Activated T-cell treated with anti-CD3 and anti-CD28 coated beads, Interleukin-2, amount 50 U/mL, for 72 hours (primary cell): ENCODE measurements around the gene TMEM233. TPM values are rescaled to one million over a fixed set of nuclear protein-coding genes. Genes with fewer than 3 reads are reported as not detected.

ENCODE experiments used
- ATAC-seq, 2 donors: fragments of 150-1000 bp; cut with Tn5 transposase; replicated peaks in 1 of 2; 2 replicates each; pipeline ENCODE4 v1.10.0; 2021; ENCODE audit warnings: moderate library complexity in 2 of 2, mild to moderate bottlenecking in 1 of 2
- DNase-seq, 2 donors: peaks; one replicate each; pipeline ENCODE4 v3.0.0; 2021 to 2022; ENCODE audit warnings: mixed read lengths in 1 of 2
- H3K27ac Mint-ChIP-seq: one replicate; pipeline ENCODE4 v1.8.0; 2022; ENCODE audit warnings: mild to moderate bottlenecking, moderate library complexity, mixed read lengths
- H3K27me3 Mint-ChIP-seq: one replicate; pipeline ENCODE4 v1.8.0; 2022; ENCODE audit warnings: low read depth, mixed read lengths
- H3K36me3 Mint-ChIP-seq, 2 donors: one replicate each; pipeline ENCODE4 v1.8.0; 2022; ENCODE audit warnings: mixed read lengths in 2 of 2, mild to moderate bottlenecking in 1 of 2; ENCODE audit not compliant: insufficient read depth in 2 of 2
- H3K4me1 Mint-ChIP-seq: one replicate; pipeline ENCODE4 v1.8.0; 2022; ENCODE audit warnings: low read depth, mixed read lengths
- H3K4me3 Mint-ChIP-seq, 2 donors: one replicate each; pipeline ENCODE4 v1.8.0; 2022; ENCODE audit warnings: mild to moderate bottlenecking in 2 of 2, mixed read lengths in 2 of 2, moderate library complexity in 2 of 2
- H3K9me3 Mint-ChIP-seq, 2 donors: one replicate each; pipeline ENCODE4 v1.8.0; 2022; ENCODE audit warnings: mixed read lengths in 2 of 2
- total RNA-seq, 2 donors: library from RNA; stranded (reverse); gene quantifications; one replicate each; pipeline ENCODE4 v1.2.3, GENCODE V29; 2022

TMEM233 gene
- total RNA-seq, 2 donors from 2014 or later, result not detected

- Mint-ChIP-seq H3K27ac (peak overlapping the region; percentile 96), H3K27me3 (no peaks in the 10 kb centered on the region), H3K4me1 (peaks cover 57% of the 10 kb centered on the region), H3K4me3 (peak overlapping the region; percentile 92 to 95), H3K36me3 (peaks cover 15 to 28% of the 10 kb centered on the region in 2 donors), H3K9me3 (peaks cover 0 to 5% of the 10 kb centered on the region in 2 donors)
- no peak for DNase-seq
- no peak for ATAC-seq
Observed at GRCh38 chr12:119668324-119668841, 74.8 kb downstream of the TMEM233 start.

GRCh38 chr12:119669744-119670472 lies 76.3 kb downstream of the TMEM233 start:
- ATAC-seq (no peak), DNase-seq (no peak)
- peak overlapping the region; percentile 76 to 79 for H3K4me3 Mint-ChIP-seq
- peaks cover 72% of the 10 kb centered on the region for H3K4me1 Mint-ChIP-seq
- H3K36me3 Mint-ChIP-seq, result peaks cover 22 to 37% of the 10 kb centered on the region in 2 donors
- H3K9me3 Mint-ChIP-seq, result no peaks in the 10 kb centered on the region
- H3K27me3 Mint-ChIP-seq, result no peaks in the 10 kb centered on the region
- peak overlapping the region; percentile 96 for H3K27ac Mint-ChIP-seq

GRCh38 chr12:119671070-119671469 lies 77.5 kb downstream of the TMEM233 start:
- Mint-ChIP-seq H3K4me3 (peak overlapping the region in 1 of 2 donors; percentile 76), H3K9me3 (no peaks in the 10 kb centered on the region), H3K27me3 (no peaks in the 10 kb centered on the region), H3K27ac (peak overlapping the region; percentile 96), H3K36me3 (peaks cover 24 to 37% of the 10 kb centered on the region in 2 donors), H3K4me1 (peaks cover 73% of the 10 kb centered on the region)
- DNase-seq (no peak), ATAC-seq (no peak)

GRCh38 chr12:119672194-119672593 lies 78.6 kb downstream of the TMEM233 start:
- H3K27me3 Mint-ChIP-seq, result no peaks in the 10 kb centered on the region
- peaks cover 30 to 46% of the 10 kb centered on the region in 2 donors for H3K36me3 Mint-ChIP-seq
- H3K27ac Mint-ChIP-seq, result peak overlapping the region; percentile 96
- no peaks in the 10 kb centered on the region for H3K9me3 Mint-ChIP-seq
- no peak for DNase-seq
- no peak for ATAC-seq
- peak overlapping the region in 1 of 2 donors; percentile 71 for H3K4me3 Mint-ChIP-seq
- H3K4me1 Mint-ChIP-seq, result peaks cover 62% of the 10 kb centered on the region

- DNase-seq (no peak), ATAC-seq (peak in 1 of 2 donors; percentile 52)
- Mint-ChIP-seq H3K36me3 (peaks cover 30 to 53% of the 10 kb centered on the region in 2 donors), H3K9me3 (no peaks in the 10 kb centered on the region), H3K4me1 (peaks cover 59% of the 10 kb centered on the region), H3K4me3 (peak overlapping the region; percentile 49 to 71), H3K27me3 (no peaks in the 10 kb centered on the region), H3K27ac (peak overlapping the region; percentile 96)
Observed at GRCh38 chr12:119673634-119674033, 80.1 kb downstream of the TMEM233 start.

- Mint-ChIP-seq H3K36me3 (peaks cover 30 to 54% of the 10 kb centered on the region in 2 donors), H3K4me1 (peaks cover 53% of the 10 kb centered on the region), H3K9me3 (no peaks in the 10 kb centered on the region), H3K27ac (peak overlapping the region; percentile 96), H3K4me3 (peak overlapping the region in 1 of 2 donors; percentile 71), H3K27me3 (no peaks in the 10 kb centered on the region)
- DNase-seq, result no peak
- peak in 1 of 2 donors; percentile 24 for ATAC-seq
Observed at GRCh38 chr12:119674560-119674959, 81.0 kb downstream of the TMEM233 start.

GRCh38 chr12:119676022-119676421 lies 82.4 kb downstream of the TMEM233 start:
- Mint-ChIP-seq H3K27ac (peak overlapping the region; percentile 26), H3K4me3 (no peak overlapping the region), H3K36me3 (peaks cover 31 to 48% of the 10 kb centered on the region in 2 donors), H3K27me3 (no peaks in the 10 kb centered on the region), H3K9me3 (no peaks in the 10 kb centered on the region), H3K4me1 (peaks cover 39% of the 10 kb centered on the region)
- ATAC-seq (no peak), DNase-seq (no peak)

- peaks cover 26 to 48% of the 10 kb centered on the region in 2 donors for H3K36me3 Mint-ChIP-seq
- H3K4me3 Mint-ChIP-seq, result no peak overlapping the region
- H3K27me3 Mint-ChIP-seq, result no peaks in the 10 kb centered on the region
- no peaks in the 10 kb centered on the region for H3K9me3 Mint-ChIP-seq
- ATAC-seq, result no peak
- no peak for DNase-seq
- peak overlapping the region; percentile 29 for H3K27ac Mint-ChIP-seq
- peaks cover 36% of the 10 kb centered on the region for H3K4me1 Mint-ChIP-seq
Observed at GRCh38 chr12:119676573-119676972, 83.0 kb downstream of the TMEM233 start.

- no peaks in the 10 kb centered on the region for H3K9me3 Mint-ChIP-seq
- no peak overlapping the region for H3K27ac Mint-ChIP-seq
- DNase-seq (no peak), ATAC-seq (no peak)
- H3K27me3 Mint-ChIP-seq, result no peaks in the 10 kb centered on the region
- peaks cover 19 to 30% of the 10 kb centered on the region in 2 donors for H3K36me3 Mint-ChIP-seq
- no peak overlapping the region for H3K4me3 Mint-ChIP-seq
- peaks cover 35% of the 10 kb centered on the region for H3K4me1 Mint-ChIP-seq
Observed at GRCh38 chr12:119678459-119678858, 84.9 kb downstream of the TMEM233 start.

- H3K4me3 Mint-ChIP-seq, result no peak overlapping the region
- DNase-seq, result no peak
- H3K4me1 Mint-ChIP-seq, result peaks cover 29% of the 10 kb centered on the region
- H3K27ac Mint-ChIP-seq, result no peak overlapping the region
- no peaks in the 10 kb centered on the region for H3K27me3 Mint-ChIP-seq
- no peak for ATAC-seq
- H3K9me3 Mint-ChIP-seq, result no peaks in the 10 kb centered on the region
- peaks cover 17 to 25% of the 10 kb centered on the region in 2 donors for H3K36me3 Mint-ChIP-seq
Observed at GRCh38 chr12:119679081-119679480, 85.5 kb downstream of the TMEM233 start.

- Mint-ChIP-seq H3K36me3 (peaks cover 13 to 22% of the 10 kb centered on the region in 2 donors), H3K4me1 (peaks cover 25% of the 10 kb centered on the region), H3K4me3 (no peak overlapping the region), H3K9me3 (no peaks in the 10 kb centered on the region), H3K27ac (no peak overlapping the region), H3K27me3 (no peaks in the 10 kb centered on the region)
- no peak for ATAC-seq
- DNase-seq, result no peak
Observed at GRCh38 chr12:119679490-119679889, 85.9 kb downstream of the TMEM233 start.

- ATAC-seq (no peak), DNase-seq (no peak)
- Mint-ChIP-seq H3K4me1 (peaks cover 17% of the 10 kb centered on the region), H3K27me3 (no peaks in the 10 kb centered on the region), H3K4me3 (no peak overlapping the region), H3K9me3 (no peaks in the 10 kb centered on the region), H3K27ac (no peak overlapping the region), H3K36me3 (peaks cover 10 to 22% of the 10 kb centered on the region in 2 donors)
Observed at GRCh38 chr12:119681111-119681510, 87.5 kb downstream of the TMEM233 start.

- ATAC-seq, result peak; percentile 66 to 79
- Mint-ChIP-seq H3K36me3 (peaks cover 4 to 17% of the 10 kb centered on the region in 2 donors), H3K4me3 (peak overlapping the region in 1 of 2 donors; percentile 33), H3K27ac (peak overlapping the region; percentile 89), H3K27me3 (no peaks in the 10 kb centered on the region), H3K4me1 (peaks cover 17% of the 10 kb centered on the region), H3K9me3 (no peaks in the 10 kb centered on the region)
- peak in 1 of 2 donors; percentile 31 for DNase-seq
Observed at GRCh38 chr12:119681728-119682638, 88.4 kb downstream of the TMEM233 start.
